ENCODE results near the gene KCNT2. TPM values are rescaled to one million over a fixed set of nuclear protein-coding genes. Genes with fewer than 3 reads are reported as not detected.

The KCNT2 gene
- total RNA-seq, 2 experiments from 2014 or later, result not detected

DNA sequence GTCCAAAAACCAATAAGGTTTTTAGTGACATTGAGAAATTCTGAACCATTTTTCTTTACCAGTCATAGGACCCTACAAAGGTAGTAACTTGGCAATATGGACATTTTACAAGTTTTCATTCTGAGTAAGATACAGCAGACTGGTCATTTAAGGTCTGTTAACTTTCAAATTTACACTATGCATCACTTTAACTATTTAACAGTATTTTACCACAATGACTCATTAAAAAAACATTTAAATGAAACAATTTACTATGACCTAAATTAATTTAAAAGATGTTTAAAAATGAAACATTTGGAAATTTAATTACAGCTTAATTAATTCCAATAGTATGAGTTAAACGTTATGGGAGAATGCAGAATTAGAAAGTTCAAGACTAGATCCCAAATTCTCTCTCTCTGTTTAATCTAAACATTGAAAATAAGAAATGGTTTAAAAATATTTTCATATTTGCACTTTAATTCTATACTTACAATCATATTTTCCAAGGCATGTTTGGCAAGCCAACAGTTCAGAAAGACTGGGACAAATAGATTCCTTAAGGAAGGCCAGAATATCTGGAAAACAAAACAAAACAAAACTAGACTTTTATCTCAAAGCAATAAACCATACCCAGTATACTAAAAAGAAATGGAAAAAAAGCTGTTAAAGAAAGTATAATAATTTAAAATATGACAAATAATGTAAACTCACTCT, 140.9 kb downstream of the KCNT2 start:
- Mint-ChIP-seq H3K4me1 (no peaks in the 10 kb centered on the region), H3K27me3 (no peaks in the 10 kb centered on the region), H3K9me3 (ENCODE audit: low read depth) (no peaks in the 10 kb centered on the region), H3K4me3 (no peak overlapping the region), H3K27ac (no peak overlapping the region), H3K36me3 (no peaks in the 10 kb centered on the region)
- DNase-seq, result no peak
- no peak for ATAC-seq
- CTCF ChIA-PET, result no interaction called here

DNA sequence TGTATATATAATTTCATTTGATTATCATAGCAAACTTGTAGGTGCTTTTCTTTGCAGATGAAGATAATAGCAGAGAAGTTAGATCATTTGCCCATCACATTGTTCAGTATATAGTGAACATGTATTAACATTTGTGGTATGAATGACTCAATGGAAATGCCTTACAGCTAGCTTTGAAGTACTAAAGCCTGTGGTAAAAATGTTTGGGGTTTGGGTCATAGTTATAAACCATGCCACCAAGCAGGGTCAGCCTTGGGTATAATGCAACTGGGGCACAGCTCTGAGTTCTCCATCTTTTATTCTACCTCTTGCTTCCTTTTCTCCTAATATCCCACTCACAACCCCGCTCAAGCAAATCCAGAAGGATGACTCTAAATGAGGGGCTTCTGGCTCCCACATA, 141.6 kb downstream of the KCNT2 start:
- Mint-ChIP-seq H3K9me3 (ENCODE audit: low read depth) (no peaks in the 10 kb centered on the region), H3K4me1 (no peaks in the 10 kb centered on the region), H3K27me3 (no peaks in the 10 kb centered on the region), H3K36me3 (no peaks in the 10 kb centered on the region), H3K4me3 (no peak overlapping the region), H3K27ac (no peak overlapping the region)
- DNase-seq, result no peak
- CTCF ChIA-PET, result no interaction called here
- no peak for ATAC-seq

DNA sequence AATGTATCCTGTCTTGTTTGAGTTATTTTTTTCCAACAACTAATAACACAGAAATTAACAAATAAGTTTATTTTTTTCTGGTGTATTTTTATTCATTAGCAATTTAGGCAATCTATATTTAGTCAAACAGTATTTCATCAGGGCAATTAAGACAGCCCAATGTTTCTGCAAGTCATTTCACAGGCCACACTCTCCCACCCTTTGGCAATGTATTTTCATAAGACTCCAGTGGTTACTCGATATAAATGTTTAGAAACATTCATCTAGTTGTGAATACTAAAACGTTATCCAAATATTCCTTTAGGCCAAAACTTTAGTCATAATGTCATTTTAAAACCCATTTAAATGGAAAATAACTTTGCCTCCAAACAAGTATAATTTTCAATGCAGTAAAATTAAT, 142.1 kb downstream of the KCNT2 start:
- H3K4me3 Mint-ChIP-seq, result no peak overlapping the region
- H3K4me1 Mint-ChIP-seq, result no peaks in the 10 kb centered on the region

DNA sequence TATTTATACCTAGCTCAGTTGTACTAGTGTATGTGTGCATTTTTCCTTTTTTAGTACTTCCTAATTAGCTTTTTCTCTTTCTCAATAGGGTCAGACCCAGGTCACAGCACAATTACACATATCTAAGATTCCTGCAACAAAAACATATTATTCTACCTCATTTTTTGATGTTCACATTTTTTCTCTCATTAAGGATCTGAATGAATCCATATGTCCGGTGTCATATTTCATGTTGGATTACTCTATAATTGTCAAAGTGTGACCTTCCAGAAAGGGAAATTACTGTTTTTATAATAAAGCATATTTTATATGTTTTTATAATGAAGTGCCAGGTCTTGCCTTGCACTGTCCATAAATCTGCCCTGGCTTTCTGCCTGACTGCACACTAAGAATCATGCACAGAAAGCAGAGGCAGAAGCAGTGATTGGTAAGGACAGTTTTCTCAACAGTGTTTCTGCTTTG, 143.7 kb downstream of the KCNT2 start:
- Mint-ChIP-seq H3K9me3 (ENCODE audit: low read depth) (no peaks in the 10 kb centered on the region), H3K4me1 (no peaks in the 10 kb centered on the region), H3K36me3 (no peaks in the 10 kb centered on the region), H3K4me3 (no peak overlapping the region), H3K27me3 (no peaks in the 10 kb centered on the region), H3K27ac (no peak overlapping the region)
- DNase-seq (no peak), ATAC-seq (no peak)
- CTCF ChIA-PET, result no interaction called here

More for the DNA sequence above, 142.1 kb downstream of the KCNT2 start:
- no peaks in the 10 kb centered on the region for H3K36me3 Mint-ChIP-seq
- ATAC-seq, result no peak
- no peak overlapping the region for H3K27ac Mint-ChIP-seq
- DNase-seq, result no peak
- no peaks in the 10 kb centered on the region for H3K9me3 Mint-ChIP-seq (ENCODE audit: low read depth)
- CTCF ChIA-PET, result no interaction called here
- no peaks in the 10 kb centered on the region for H3K27me3 Mint-ChIP-seq

DNA sequence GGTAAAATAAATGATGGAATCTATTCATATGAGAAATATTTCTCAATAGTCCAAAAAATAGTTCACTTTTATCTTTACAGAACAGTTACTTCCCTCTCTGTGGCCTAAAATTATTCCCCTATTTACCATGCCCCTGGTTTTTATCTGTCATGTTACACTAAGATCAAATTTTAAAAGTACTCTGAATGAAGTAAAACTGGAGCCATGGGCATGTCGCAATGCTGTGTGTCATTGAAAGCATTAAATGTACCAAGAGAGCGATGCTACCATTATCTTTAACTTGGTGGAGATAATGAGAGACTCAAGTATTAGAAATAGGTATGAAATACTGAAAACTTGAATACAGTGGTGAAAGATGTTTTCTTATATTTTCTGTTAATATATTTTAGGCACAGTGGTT, 146.2 kb downstream of the KCNT2 start:
- Mint-ChIP-seq H3K9me3 (ENCODE audit: low read depth) (no peaks in the 10 kb centered on the region), H3K27me3 (no peaks in the 10 kb centered on the region), H3K4me3 (no peak overlapping the region), H3K4me1 (no peaks in the 10 kb centered on the region), H3K27ac (no peak overlapping the region), H3K36me3 (no peaks in the 10 kb centered on the region)
- ATAC-seq (no peak), DNase-seq (no peak)
- CTCF ChIA-PET, result no interaction called here

DNA sequence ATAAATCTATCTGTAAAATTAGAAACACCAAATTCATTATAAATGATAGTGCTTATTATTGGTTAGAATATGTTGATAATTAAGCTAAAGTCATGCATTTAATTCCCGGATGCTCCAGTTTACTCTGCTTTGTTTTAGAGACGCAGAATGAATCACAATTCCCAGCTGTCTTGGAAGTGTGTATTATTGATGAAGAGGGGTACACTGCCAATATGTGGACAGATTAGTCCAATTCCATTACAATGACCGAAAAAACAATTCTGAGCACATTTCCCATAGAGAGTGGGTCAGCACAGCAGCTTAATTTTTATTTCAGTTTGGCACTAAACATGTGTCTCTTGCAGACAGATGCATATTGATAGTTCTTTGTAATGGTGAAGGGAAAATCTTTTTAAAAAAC, 146.7 kb downstream of the KCNT2 start:
- Mint-ChIP-seq H3K36me3 (no peaks in the 10 kb centered on the region), H3K4me1 (no peaks in the 10 kb centered on the region), H3K27ac (no peak overlapping the region), H3K27me3 (no peaks in the 10 kb centered on the region), H3K9me3 (ENCODE audit: low read depth) (no peaks in the 10 kb centered on the region), H3K4me3 (no peak overlapping the region)
- ATAC-seq (no peak), DNase-seq (no peak)
- CTCF ChIA-PET, result no interaction called here

DNA sequence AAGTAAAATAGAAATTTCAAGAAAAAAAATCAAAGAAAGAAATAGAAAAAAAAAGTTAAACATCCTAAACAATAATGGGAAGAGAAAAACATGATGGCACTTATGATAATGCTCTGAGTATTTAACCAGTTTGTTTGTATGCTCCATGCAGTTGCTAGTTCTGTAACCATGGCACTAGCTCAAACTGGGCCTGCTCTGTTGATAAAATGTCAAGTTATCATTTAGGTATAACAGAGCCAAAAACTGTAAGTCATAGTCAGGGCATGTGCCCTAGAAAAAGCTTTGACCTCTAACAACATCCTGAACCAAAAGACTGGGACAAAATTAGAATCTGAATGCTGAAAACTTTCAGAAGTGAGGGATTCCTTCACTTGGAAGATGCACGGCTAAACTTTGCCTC, 148.9 kb downstream of the KCNT2 start:
- DNase-seq (no peak), ATAC-seq (no peak)
- Mint-ChIP-seq H3K9me3 (ENCODE audit: low read depth) (no peaks in the 10 kb centered on the region), H3K27me3 (peaks cover 2% of the 10 kb centered on the region), H3K27ac (no peak overlapping the region), H3K4me3 (no peak overlapping the region), H3K36me3 (no peaks in the 10 kb centered on the region), H3K4me1 (no peaks in the 10 kb centered on the region)
- CTCF ChIA-PET, result no interaction called here

DNA sequence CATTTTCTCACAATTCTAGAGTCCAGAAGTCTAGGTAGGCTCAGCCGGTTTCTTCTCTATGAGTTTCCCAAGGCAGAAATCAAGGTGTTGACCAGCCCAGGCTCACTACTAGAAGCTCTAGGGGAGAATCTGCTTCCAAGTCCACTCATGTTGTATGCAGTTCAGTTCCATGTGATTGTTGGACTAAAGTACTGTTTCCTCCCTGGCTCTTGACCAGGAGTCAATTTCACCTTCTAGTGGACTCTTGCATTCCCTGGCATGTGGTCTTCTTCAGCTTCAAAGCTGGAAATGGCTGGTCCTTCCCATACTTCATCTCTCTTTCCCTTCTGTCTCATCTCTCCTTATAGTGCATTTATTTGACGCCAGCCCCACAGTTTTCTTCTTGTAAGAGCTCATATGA, 153.4 kb downstream of the KCNT2 start:
- no peak for DNase-seq
- no peak overlapping the region for H3K27ac Mint-ChIP-seq
- peaks cover 2% of the 10 kb centered on the region for H3K27me3 Mint-ChIP-seq
- CTCF ChIA-PET, result no interaction called here
- H3K4me3 Mint-ChIP-seq, result no peak overlapping the region
- no peaks in the 10 kb centered on the region for H3K4me1 Mint-ChIP-seq
- ATAC-seq, result no peak
- H3K9me3 Mint-ChIP-seq (ENCODE audit: low read depth), result no peaks in the 10 kb centered on the region
- no peaks in the 10 kb centered on the region for H3K36me3 Mint-ChIP-seq

DNA sequence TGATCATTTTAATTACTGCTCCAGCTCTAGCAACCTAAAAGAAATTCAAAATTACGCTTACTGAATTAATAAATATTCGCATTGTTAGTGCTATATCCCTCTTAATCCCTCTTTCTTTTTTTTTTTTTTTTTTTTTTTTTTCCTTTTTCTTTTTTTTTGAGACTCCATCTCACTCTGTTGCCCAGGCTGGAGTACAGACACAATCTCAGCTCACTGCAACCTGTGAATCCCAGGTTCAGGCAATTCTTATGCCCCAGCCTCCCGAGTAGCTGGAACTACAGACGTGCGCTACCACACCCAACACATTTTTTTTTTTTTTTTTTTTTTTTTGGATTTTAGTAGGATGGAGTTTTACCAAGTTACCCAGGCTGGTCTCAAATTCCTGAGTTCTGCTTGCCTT, 157.1 kb downstream of the KCNT2 start:
- H3K27ac Mint-ChIP-seq, result no peak overlapping the region
- CTCF ChIA-PET, result interaction anchor here (0.7 kb wide), 2 partner anchors 19 to 917 kb away, joined by 3 read pairs; no protein-coding TSS in a partner anchor
- no peaks in the 10 kb centered on the region for H3K36me3 Mint-ChIP-seq
- no peaks in the 10 kb centered on the region for H3K9me3 Mint-ChIP-seq (ENCODE audit: low read depth)
- H3K27me3 Mint-ChIP-seq, result peaks cover 2% of the 10 kb centered on the region
- ATAC-seq (no peak), DNase-seq (no peak)
- H3K4me1 Mint-ChIP-seq, result no peaks in the 10 kb centered on the region
- H3K4me3 Mint-ChIP-seq, result no peak overlapping the region

DNA sequence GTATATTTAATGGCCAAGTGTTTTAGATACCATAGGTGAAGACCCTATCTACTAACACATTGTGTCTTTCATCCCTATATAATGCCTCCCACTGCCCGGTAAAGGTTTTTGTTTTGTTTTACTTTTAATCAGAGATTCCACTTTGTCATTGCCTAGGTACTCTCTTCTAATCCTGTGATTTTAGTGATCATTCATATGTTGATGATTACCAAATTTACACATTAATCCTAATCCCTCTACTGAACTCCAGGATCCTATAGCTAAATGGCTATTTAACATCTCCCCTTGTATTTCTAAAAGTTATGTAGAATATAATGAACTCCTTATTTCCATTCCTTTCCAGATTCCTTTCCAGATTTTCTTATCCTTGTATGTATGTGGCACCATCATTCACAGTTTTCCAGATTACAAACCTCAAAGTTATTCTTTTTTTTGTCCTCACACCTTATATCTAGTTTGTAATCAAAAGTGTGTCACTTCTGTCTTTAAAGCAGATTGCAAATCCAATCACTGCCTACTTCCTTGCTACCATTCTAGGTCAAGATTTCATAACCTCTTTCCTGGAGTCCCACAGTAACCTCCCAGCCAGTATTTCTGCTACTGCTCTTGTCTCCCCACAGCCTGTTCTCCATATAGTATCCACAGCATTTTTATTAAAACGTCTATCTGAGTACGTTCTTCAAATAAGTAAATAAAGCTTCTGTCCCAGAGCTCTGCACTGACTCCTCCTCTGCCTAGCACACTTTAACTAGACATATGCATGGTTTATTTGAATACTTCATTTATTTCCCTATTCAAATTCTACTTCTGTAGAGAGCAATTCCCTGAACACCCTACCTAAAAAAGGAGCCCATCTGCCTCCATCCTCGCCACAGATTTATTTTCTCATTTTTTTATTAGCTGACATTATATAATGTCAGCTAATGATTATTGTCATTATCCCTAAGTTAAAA, 157.8 kb downstream of the KCNT2 start:
- Mint-ChIP-seq H3K4me3 (no peak overlapping the region), H3K27ac (no peak overlapping the region), H3K36me3 (no peaks in the 10 kb centered on the region), H3K4me1 (no peaks in the 10 kb centered on the region), H3K9me3 (ENCODE audit: low read depth) (no peaks in the 10 kb centered on the region), H3K27me3 (peaks cover 2% of the 10 kb centered on the region)
- CTCF ChIA-PET, result interaction anchor here (0.7 kb wide), 2 partner anchors 19 to 917 kb away, joined by 3 read pairs; no protein-coding TSS in a partner anchor
- DNase-seq (no peak), ATAC-seq (no peak)

DNA sequence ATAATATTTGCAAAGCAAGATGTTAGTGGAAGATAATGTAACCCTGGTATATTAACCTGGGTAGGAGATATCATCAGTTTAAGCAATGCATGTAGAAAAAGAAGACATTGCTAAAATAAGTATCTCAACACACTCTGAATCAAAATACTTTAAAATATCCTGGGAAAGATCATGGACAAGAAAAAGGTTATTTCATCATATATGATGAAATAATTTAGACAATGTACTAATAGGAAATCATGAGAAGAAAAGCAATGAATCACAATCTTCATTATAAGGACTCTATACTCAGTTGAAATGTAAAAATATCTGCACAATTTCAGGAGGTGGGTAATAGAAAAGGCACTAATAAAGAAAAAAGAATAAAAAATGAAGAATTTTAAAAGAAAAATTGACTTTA, 158.8 kb downstream of the KCNT2 start:
- H3K9me3 Mint-ChIP-seq (ENCODE audit: low read depth), result no peaks in the 10 kb centered on the region
- no peak overlapping the region for H3K4me3 Mint-ChIP-seq
- ATAC-seq (no peak), DNase-seq (no peak)
- no peaks in the 10 kb centered on the region for H3K27me3 Mint-ChIP-seq
- H3K4me1 Mint-ChIP-seq, result no peaks in the 10 kb centered on the region
- CTCF ChIA-PET, result no interaction called here
- no peak overlapping the region for H3K27ac Mint-ChIP-seq
- no peaks in the 10 kb centered on the region for H3K36me3 Mint-ChIP-seq

DNA sequence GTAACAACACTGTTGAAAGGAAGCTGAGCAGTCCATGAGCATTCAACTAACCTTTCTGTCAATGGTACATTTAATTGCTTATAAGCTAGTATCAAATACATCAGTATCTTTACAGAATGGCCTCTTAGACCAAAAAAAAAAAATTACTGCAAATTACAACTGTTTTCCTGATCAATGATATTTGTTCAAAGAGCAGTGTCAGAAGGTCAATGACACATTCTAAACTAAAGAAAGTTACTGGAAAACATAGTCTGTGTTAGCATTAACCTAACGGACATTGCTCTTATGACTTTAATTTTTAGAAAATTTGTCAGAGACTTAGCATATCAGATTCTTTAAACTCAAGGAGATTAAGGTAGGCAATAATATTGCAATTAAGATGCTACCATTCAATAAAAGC, 162.5 kb downstream of the KCNT2 start:
- Mint-ChIP-seq H3K4me1 (no peaks in the 10 kb centered on the region), H3K36me3 (no peaks in the 10 kb centered on the region), H3K27ac (no peak overlapping the region), H3K27me3 (no peaks in the 10 kb centered on the region), H3K9me3 (ENCODE audit: low read depth) (no peaks in the 10 kb centered on the region), H3K4me3 (no peak overlapping the region)
- CTCF ChIA-PET, result no interaction called here
- no peak for DNase-seq
- no peak for ATAC-seq

DNA sequence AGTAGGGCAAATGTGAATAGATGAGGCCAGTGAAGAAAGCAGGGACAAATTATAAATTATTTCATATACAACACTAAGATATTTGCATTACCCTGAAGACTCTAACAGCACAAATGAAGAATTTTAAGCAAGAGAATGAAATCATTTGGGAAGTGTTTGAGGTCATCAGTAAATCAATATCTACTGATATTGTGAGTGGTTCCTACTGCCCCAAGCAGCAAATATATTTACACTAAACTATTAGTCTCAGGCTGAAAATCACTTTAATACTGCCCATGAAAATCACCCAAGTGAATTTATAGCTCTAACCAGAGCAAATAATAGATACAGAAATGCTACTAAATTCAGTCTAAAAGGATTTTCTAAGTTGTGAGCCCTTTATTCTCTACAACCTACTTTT, 163.6 kb downstream of the KCNT2 start:
- no peaks in the 10 kb centered on the region for H3K9me3 Mint-ChIP-seq (ENCODE audit: low read depth)
- no peaks in the 10 kb centered on the region for H3K27me3 Mint-ChIP-seq
- no peaks in the 10 kb centered on the region for H3K36me3 Mint-ChIP-seq
- ATAC-seq (no peak), DNase-seq (no peak)
- no peak overlapping the region for H3K27ac Mint-ChIP-seq
- CTCF ChIA-PET, result no interaction called here
- no peak overlapping the region for H3K4me3 Mint-ChIP-seq
- no peaks in the 10 kb centered on the region for H3K4me1 Mint-ChIP-seq

DNA sequence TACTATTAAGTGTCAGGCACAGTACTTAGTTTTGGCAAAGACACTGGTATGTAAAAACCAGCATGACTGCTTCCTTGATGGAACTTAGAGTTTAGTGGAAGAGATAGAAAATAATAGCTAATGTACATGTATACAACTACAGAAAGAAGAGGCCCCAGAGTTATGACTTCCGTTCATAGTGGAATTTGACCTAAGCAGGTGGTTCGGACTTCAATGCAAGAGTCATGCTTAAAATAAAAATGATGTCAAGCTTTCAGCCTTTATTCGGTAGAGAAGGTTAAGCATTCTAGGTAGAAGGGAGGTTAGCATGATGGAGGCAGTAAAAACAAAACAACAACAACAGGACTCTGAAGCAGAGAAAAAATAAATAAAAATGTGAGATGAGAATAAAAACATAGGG, 165.9 kb downstream of the KCNT2 start:
- no peaks in the 10 kb centered on the region for H3K9me3 Mint-ChIP-seq (ENCODE audit: low read depth)
- CTCF ChIA-PET, result no interaction called here

More for the DNA sequence above, 165.9 kb downstream of the KCNT2 start:
- ATAC-seq (no peak), DNase-seq (no peak)
- Mint-ChIP-seq H3K36me3 (no peaks in the 10 kb centered on the region), H3K27ac (no peak overlapping the region), H3K4me1 (no peaks in the 10 kb centered on the region), H3K27me3 (no peaks in the 10 kb centered on the region), H3K4me3 (no peak overlapping the region)
